Upper lobe of left lung (tissue), 6 donors: ENCODE measurements around the gene MAN1C1. TPM values are rescaled to one million over a fixed set of nuclear protein-coding genes. Genes with fewer than 3 reads are reported as not detected.

Experiments used
- ATAC-seq, 2 donors: fragments of 200-7000 bp; cut with Tn5 transposase; one replicate each; pipeline ENCODE4 v1.9.1; 2022; ENCODE audit warnings: mild to moderate bottlenecking in 2 of 2, moderate library complexity in 2 of 2; ENCODE audit not compliant: low FRiP score in 2 of 2
- DNase-seq, 2 donors: peaks; one replicate each; pipeline ENCODE4 v3.0.0-alpha.2; 2019 to 2020
- H3K27ac ChIP-seq, 4 donors: fragments of 200-600 bp; sonication (generic); one replicate each; pipeline ENCODE4 v1.5.1; 2016 to 2019
- H3K27me3 ChIP-seq, 4 donors: fragments of 200-600 bp; sonication (generic); one replicate each; pipeline ENCODE4 v1.5.1; 2017 to 2019
- H3K36me3 ChIP-seq, 4 donors: fragments of 200-600 bp; sonication (generic); one replicate each; pipeline ENCODE4 v1.5.1; 2016 to 2019
- H3K4me1 ChIP-seq, 4 donors: fragments of 200-600 bp; sonication (generic); one replicate each; pipeline ENCODE4 v1.5.1; 2018 to 2019
- H3K4me3 ChIP-seq, 4 donors: fragments of 200-600 bp; sonication (generic); one replicate each; pipeline ENCODE4 v1.5.1; 2017 to 2019; ENCODE audit warnings: mild to moderate bottlenecking in 2 of 4, moderate library complexity in 1 of 4
- H3K9me3 ChIP-seq, 4 donors: fragments of 200-600 bp; sonication (generic); one replicate each; pipeline ENCODE4 v1.5.1; 2018 to 2019
- EP300 ChIP-seq, 4 donors: sonication (generic); formaldehyde crosslinking; IDR thresholded peaks; one replicate each; pipeline ENCODE4 v1.5.1; 2017; ENCODE audit warnings: antibody characterized with exemption in 4 of 4, control low read depth in 2 of 4
- POLR2A ChIP-seq, 4 donors: fragments of 450-650 bp; IDR thresholded peaks; one replicate each; pipeline ENCODE4 v1.5.1; 2016 to 2017; ENCODE audit warnings: antibody characterized with exemption in 4 of 4, mild to moderate bottlenecking in 2 of 4
- POLR2AphosphoS5 ChIP-seq, 2 donors: sonication (generic); formaldehyde crosslinking; IDR thresholded peaks; one replicate each; pipeline ENCODE4 v1.5.1; 2017; ENCODE audit warnings: antibody characterized with exemption in 2 of 2
- WGBS, 2 donors: methylation state at CpG; one replicate each; pipeline ENCODE4 v1.1.5; 2017 to 2018; 5-methylcytosine and 5-hydroxymethylcytosine counted together
- total RNA-seq, 6 donors: library from RNA; depleted of rRNA in 4 of 6; stranded (reverse); fragments of >200 nt in 4 of 6; gene quantifications; one replicate each; pipeline versions ENCODE4 v1.1.0 to v1.2.1, GENCODE V29; 2016 to 2021
- TF ChIP-seq, protein P1 (sequence below), 6 experiments: fragments of 450-650 bp in 4 of 6; fragments of 200-600 bp in 2 of 6; sonication (generic) in 2 of 6; IDR thresholded peaks; one replicate each; pipeline ENCODE4 v1.5.1; 2016 to 2019; ENCODE audit warnings: antibody characterized with exemption in 6 of 6
- donor health status: DM: no; HTN: no; CAD: no; lungs with moderate emphysema.
- donor health status: DM: no; HTN: yes; CAD: no; lungs with severe emphysema.

Gene MAN1C1
- total RNA-seq, 6 donors from 2014 or later = 5.3 to 32.5 (median 16.2) TPM

DNA sequence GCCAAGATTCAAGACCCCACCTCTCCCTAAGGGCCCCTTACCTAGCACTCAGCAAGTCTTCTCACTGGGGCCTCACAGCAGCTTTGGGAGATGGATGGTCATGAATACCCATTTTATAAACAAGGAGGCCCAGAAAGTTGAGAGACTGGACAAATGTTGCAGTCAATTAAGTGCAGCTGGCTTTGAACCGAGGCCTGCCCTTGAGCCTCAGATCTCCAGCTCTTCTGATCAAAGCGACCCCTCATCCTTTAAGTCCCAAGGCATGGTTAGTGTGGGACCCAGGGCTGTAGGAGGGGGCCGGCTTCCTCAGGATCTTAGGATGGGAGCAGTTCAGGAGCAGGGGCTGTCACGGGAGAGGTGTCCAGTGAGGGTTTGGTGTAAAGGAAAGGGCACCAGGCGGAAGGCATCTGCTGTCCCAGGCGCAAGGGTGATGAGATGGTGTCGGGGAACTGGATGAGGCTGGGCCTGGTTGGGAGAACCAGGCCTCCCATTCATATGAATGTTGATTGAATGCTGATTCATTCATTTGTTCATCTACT, 198.0 kb downstream of the MAN1C1 start:
- no peak overlapping the region for H3K27ac ChIP-seq
- H3K27me3 ChIP-seq = no peaks in the 10 kb centered on the region
- ATAC-seq (no peak), DNase-seq (no peak)
- H3K4me1 ChIP-seq = peaks cover 10 to 32% (median 24%) of the 10 kb centered on the region in 4 donors
- WGBS, 2 donors = 91 to 93% methylated on average over 7 of the region's 7 CpGs
- no peaks in the 10 kb centered on the region for H3K9me3 ChIP-seq
- H3K4me3 ChIP-seq = no peak overlapping the region
- no peak for TF ChIP-seq EP300 (IDR thresholded peaks at IDR 0.05)
- no peak for TF ChIP-seq POLR2AphosphoS5 (IDR thresholded peaks at IDR 0.05)
- TF ChIP-seq, protein P1, sequence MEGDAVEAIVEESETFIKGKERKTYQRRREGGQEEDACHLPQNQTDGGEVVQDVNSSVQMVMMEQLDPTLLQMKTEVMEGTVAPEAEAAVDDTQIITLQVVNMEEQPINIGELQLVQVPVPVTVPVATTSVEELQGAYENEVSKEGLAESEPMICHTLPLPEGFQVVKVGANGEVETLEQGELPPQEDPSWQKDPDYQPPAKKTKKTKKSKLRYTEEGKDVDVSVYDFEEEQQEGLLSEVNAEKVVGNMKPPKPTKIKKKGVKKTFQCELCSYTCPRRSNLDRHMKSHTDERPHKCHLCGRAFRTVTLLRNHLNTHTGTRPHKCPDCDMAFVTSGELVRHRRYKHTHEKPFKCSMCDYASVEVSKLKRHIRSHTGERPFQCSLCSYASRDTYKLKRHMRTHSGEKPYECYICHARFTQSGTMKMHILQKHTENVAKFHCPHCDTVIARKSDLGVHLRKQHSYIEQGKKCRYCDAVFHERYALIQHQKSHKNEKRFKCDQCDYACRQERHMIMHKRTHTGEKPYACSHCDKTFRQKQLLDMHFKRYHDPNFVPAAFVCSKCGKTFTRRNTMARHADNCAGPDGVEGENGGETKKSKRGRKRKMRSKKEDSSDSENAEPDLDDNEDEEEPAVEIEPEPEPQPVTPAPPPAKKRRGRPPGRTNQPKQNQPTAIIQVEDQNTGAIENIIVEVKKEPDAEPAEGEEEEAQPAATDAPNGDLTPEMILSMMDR (IDR thresholded peaks at IDR 0.05) = no peak
- no peak for TF ChIP-seq POLR2A (IDR thresholded peaks at IDR 0.05)
- H3K36me3 ChIP-seq = peaks cover 7 to 60% (median 47%) of the 10 kb centered on the region in 4 donors

DNA sequence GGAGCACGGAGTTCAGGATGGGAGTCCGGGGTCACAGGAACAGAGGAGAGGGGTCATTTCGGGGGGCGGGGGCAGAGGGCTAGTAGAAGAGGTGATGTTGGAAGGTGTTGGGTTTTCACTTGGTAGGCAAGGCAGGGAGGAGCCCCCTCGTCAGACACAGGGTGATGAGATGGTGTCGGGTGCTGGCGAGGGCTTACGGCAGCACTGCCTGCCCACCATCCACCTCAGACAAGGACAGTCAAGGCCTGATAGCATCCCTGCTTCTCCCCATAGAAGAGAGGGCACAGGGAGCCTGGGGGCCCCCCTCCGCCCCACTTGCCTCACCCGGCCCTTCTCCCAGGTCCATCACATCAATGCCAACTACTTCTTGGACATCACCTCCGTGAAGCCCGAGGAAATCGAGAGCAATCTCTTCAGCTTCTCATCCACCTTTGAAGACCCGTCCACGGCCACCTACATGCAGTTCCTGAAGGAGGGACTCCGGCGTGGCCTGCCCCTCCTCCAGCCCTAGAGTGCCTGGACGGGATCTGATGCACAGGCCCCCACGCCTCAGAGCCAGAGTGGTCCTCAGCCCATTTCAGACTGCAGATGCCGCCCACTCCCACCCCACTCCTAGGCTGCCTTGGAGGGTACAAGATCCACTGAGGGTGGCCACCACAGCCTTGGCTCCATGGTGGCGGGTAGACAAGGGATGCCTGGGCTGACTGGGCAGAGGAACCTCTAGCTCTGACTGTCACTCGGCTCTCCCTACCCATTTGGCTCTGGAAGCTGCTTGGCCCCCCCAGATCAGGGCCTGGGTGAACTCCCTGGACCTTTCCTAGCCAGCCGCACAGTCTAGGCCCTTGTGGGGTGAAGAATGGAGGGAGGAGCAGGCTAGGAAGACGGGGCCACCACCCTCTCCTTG, 198.9 kb downstream of the MAN1C1 start:
- Histone ChIP-seq H3K36me3 (peaks cover 7 to 53% (median 43%) of the 10 kb centered on the region in 4 donors), H3K4me1 (peaks cover 10 to 30% (median 24%) of the 10 kb centered on the region in 4 donors), H3K27me3 (no peaks in the 10 kb centered on the region), H3K27ac (peak overlapping the region in 3 of 4 donors; percentile 2 to 35 (median 12)), H3K9me3 (no peaks in the 10 kb centered on the region), H3K4me3 (no peak overlapping the region)
- DNase-seq (peak in 1 of 2 donors; percentile 51), ATAC-seq (no peak)
- 89 to 91% methylated on average over 17 to 24 of the region's 24 CpGs for WGBS, 2 donors
- TF ChIP-seq POLR2A (IDR thresholded peaks at IDR 0.05) = no peak
- TF ChIP-seq EP300 (IDR thresholded peaks at IDR 0.05) = no peak
- no peak for TF ChIP-seq POLR2AphosphoS5 (IDR thresholded peaks at IDR 0.05)
- TF ChIP-seq, protein P1 (IDR thresholded peaks at IDR 0.05) = no peak

- ATAC-seq = no peak
- Histone ChIP-seq H3K4me3 (no peak overlapping the region), H3K27ac (peak overlapping the region in 3 of 4 donors; percentile 2 to 35 (median 12)), H3K9me3 (no peaks in the 10 kb centered on the region), H3K27me3 (no peaks in the 10 kb centered on the region), H3K36me3 (peaks cover 7 to 51% (median 39%) of the 10 kb centered on the region in 4 donors), H3K4me1 (peaks cover 12 to 30% (median 23%) of the 10 kb centered on the region in 4 donors)
- DNase-seq = peak in 1 of 2 donors; percentile 47
- 87 to 88% methylated on average over 3 to 15 of the region's 15 CpGs for WGBS, 2 donors
- TF ChIP-seq POLR2A (IDR thresholded peaks at IDR 0.05) = no peak
- TF ChIP-seq, protein P1 (IDR thresholded peaks at IDR 0.05) = no peak
- no peak for TF ChIP-seq EP300 (IDR thresholded peaks at IDR 0.05)
- no peak for TF ChIP-seq POLR2AphosphoS5 (IDR thresholded peaks at IDR 0.05)
Observed at GRCh38 chr1:25816112-25816718, 199.6 kb downstream of the MAN1C1 start.

DNA sequence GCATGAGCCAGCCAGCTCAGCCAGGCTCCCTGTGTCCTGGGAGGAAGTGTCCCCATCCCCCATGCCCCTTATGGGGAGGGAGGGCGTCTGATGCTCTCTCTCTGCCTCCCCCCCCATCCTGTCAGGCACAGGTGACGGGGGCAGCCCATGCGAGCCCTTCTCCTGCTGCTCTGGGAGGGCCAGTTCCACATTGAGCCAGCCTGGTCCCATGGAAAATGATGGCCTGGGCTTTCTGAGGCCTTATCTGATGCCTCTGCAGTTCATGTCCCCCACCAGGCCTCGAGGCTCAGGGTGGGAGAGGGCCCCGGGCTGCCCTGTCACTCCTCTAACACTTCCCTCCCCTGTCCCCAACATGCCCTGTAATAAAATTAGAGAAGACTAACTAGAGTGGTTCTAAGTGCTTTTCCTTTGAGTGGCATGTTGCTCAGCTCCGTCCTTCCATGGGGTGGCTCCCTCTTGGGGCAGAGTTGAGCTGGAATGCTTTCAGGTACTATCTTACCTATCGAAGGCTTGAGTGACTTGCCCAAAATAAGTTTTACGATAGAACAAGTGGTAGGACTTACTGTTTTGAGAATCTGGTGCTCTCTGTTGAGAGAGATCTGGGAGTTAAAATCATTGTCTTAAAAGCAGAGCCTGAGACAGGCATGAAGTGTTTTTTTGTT, 201.4 kb downstream of the MAN1C1 start:
- no peaks in the 10 kb centered on the region for H3K9me3 ChIP-seq
- WGBS, 2 donors = 56 to 75% methylated on average over 5 to 7 of the region's 8 CpGs
- H3K4me3 ChIP-seq = no peak overlapping the region
- H3K27ac ChIP-seq = peak overlapping the region in 2 of 4 donors; percentile 93 to 94
- no peaks in the 10 kb centered on the region for H3K27me3 ChIP-seq
- TF ChIP-seq EP300 (IDR thresholded peaks at IDR 0.05) = no peak
- no peak for TF ChIP-seq POLR2AphosphoS5 (IDR thresholded peaks at IDR 0.05)
- TF ChIP-seq, protein P1 (IDR thresholded peaks at IDR 0.05) = peak in 1 of 6 experiments; percentile 18
- H3K4me1 ChIP-seq = peaks cover 21 to 42% (median 29%) of the 10 kb centered on the region in 4 donors
- no peak for ATAC-seq
- peak in 1 of 2 donors; percentile 26 for DNase-seq
- peaks cover 7 to 35% (median 27%) of the 10 kb centered on the region in 4 donors for H3K36me3 ChIP-seq
